GM21786 (cell line): Measurements from ENCODE around the gene FOXK1.
A peak's percentile ranks its signal among the peaks of the same experiment; 100 is the strongest.

ENCODE experiments used
- ATAC-seq: cut with Tn5 transposase; IDR thresholded peaks from one replicate; pipeline ENCODE4 v1.9.1; 2021; ENCODE audit not compliant: unreplicated experiment

FOXK1 gene

DNA sequence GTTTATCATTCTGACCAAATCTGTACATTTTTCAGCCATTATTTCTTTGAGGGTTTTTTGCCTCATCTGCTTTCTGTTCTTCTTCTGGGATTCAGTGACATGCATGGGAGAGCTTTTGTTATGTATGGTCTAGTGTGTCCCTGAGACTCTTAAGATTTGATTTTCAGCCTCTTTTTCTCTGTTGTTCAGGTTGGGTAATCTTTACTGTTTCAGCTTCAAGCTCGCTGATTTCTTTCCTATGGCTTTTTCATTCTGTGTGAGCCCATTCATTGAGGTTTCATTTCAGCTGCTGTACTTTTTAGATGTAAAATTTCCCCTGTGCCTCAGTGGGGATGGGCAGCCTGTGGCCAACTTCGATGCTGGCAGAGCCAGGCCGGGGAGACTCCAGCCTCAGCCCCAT lies 38.1 kb downstream of the FOXK1 start:
- no peak for ATAC-seq

DNA sequence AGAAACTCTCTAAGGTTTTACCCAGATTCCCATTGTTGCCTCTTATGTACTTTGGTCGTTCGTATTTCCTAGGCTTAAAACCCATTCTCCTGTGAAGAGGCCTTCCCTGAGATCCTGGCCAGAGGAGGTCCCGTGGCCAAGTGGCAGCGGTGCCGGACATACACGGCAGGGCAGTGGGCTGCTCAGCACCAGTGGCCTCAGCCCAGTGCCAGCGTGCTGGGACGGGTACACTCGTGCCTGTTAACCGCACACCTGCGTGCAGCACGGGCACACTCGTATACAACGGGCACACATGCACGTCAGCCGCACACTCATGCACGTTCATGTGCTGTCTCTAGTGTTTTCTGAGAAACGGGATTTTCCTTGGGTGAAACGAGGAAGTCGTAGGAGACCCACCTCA lies 40.2 kb downstream of the FOXK1 start:
- no peak for ATAC-seq

DNA sequence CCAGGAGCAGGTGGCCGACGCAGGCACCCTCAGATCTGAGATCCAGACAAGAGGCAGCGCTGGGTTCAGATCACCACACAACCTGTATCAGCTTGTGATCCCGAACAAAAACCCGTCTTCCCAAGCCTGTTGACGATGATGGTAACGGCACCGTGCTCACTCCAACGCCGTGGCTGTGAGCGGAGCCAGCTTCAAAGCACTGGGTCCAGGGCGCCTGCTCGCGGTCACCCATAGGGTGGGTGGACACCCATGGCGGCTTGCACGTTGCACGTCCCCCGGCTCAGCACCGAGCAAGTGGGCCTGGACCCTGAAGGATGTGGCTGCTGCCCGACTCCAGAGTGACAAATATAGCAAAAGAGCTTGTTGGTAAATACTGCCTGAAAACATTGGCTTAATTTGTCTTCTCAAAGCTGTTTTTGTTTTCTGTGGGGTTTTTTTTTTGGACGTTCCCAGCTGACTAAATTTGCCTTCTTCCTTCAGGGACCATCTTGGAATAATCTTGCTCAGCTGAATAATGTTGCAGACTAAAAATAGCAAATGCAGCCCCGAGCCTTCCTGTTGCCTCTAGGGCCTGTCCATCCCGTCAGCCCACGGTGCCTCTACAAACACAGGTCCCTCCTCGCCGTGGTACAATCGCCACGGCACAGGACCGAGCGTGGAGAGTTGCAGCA lies 41.0 kb downstream of the FOXK1 start:
- no peak for ATAC-seq

DNA sequence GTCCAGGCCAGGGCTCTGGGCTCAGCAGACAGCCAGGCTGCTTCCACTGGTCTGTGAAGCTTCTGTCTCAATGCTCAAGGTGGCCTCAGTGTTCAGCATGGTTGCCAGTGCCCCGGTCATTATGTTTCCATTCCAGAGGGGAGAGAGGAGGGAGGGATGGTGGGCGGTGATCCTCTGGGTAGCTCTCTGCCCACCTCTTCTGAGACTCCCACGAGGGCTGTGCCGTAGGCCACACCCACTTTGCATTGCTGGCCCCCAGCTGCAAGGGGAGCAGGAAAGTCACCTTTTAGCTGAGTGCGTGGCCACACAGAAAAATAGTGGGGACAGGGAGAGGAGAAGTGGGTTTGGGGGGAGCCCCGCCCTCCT lies 42.5 kb downstream of the FOXK1 start:
- ATAC-seq, result no peak

DNA sequence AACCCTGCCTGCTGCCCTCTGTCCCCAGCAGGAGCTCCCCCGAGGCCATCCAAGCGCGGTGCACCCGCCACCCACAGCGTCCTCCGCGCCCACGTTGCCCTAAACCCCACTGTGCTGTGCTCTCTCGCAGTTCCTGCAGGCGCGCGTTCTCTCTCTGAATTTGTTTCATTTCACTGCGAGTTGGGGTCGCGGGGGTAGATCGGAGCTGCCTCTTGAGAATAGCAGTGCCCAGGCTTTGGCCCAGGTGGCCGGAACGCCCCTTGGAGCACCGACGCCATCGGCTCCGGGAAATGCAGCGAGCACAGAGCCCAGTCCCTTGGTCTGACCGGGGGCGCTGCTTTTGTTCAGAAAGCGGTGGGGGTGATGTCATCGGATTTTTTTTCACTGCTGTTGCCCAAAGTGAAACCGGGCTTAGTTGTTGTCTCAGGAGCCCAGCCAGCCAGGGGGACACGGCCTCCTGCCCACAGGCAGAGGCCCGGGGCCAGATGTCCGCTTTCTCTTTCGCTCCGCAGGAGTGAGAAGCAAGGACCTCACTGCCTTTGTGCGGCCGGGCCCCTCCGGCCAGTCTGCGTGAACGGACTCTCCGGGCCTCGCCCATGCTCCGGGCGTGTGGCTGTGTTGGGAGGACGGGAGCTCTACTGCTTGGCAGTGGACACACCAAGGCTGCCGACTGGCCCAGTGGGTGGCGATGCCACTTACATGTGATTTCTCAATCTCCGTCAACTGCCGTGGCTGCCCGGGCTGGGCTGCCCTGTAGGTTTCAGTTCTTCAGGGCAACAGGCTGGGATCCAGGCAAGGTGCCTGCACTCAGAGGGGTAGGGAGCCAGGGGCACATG lies 43.1 kb downstream of the FOXK1 start:
- peak; percentile 75 for ATAC-seq

DNA sequence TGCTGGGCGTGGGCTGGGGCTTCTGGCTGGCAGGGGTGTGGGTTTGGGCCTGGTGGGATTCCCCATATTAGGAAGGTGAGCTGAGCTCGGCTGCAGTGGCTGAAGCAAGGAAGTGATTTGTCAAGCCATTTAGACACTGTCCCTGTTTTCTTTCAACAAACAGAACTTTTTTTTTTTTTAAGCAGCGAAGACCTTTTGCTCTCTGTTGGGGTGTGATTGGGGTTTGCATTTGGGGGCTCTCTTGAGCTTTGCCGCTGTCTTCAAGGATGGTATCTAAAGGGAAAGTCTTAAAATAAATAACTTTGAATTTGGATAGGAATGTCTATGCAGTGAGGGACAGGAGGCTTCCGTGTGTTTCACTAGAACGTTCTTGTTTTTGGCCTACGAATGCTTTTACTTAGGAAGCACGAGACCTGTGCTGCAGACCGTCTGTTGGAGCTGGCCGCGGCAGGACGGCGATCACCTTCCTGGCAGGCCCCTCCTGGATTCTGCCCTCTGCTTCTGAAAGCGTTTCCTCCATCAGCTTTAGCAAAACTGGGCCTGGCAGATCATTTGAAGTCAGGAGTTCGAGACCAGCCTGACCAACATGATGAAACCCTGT lies 43.9 kb downstream of the FOXK1 start:
- no peak for ATAC-seq

DNA sequence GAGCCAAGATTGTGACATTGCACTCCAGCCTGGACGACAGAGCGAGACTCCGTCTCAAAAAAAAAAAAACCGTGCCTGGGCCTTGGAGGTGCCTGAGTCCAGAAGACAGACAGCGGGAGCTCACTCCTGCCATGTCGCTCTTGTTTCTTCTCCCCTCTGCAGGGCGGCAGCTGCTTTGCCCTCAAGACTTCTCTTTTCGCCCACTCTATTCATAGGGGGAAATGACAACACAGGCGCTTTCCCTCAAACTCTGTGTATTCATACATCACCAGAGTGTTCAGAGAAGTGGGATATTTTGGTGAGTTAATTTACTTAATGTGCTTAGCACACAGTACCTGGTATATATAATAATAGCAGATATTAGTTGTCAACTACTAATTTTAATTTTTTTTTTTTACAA lies 44.5 kb downstream of the FOXK1 start:
- ATAC-seq, result no peak

DNA sequence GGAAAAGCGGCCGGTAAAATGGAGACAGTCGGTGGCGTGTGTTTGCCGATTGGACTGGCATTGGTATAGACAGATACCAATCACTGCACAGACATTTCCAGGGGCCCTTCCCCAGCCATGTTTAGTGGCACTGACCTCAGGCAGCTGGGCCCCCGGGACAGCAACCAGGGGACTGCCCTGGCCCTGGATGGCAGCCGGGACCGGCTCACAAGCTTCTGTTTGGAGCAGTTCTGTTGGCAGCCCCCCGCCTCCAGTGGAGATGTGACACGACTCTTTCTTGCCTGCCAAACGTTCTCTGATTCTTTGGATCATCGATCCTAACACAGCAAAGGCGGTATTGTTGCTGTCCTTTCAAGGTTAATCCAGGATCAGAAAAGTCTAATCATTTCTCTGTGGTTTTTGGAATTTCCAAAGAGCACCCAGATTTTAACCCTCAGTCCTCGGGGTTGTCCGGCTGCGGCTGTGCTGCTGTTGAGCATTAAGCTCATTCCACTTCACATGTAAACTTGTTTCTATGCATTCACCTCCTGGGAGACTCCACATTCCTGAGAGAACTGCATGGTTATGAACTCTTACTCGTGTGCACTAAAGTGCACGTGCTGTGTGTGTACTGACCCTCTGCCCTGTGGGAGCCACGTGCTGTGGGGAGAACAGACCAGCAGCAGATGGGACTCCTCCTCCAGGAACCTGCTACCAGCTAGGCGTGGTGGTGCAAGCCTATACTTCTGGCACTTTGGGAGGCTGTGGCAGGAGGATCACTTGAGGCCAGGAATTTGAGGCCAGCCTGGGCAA lies 46.0 kb downstream of the FOXK1 start:
- no peak for ATAC-seq

DNA sequence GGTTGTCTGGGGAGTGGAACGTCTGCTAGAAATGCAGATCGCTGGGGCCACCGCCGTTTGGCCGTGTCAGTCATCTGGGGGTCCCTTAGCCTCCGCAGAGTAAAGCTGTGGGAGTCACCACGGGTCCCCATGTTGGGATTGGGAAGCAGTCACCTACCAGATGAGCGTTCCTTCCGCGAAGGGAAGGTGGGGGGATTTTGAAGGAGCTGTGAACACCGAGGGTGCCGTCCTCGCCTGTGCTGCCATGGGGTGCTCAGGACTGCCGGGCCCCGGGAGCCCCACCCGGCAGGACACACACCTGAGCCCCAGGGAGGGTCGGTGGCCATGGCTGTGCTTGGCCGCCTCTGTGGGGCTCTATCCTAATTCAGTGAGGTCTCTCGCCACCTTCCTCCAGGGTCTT lies 47.2 kb downstream of the FOXK1 start:
- no peak for ATAC-seq

DNA sequence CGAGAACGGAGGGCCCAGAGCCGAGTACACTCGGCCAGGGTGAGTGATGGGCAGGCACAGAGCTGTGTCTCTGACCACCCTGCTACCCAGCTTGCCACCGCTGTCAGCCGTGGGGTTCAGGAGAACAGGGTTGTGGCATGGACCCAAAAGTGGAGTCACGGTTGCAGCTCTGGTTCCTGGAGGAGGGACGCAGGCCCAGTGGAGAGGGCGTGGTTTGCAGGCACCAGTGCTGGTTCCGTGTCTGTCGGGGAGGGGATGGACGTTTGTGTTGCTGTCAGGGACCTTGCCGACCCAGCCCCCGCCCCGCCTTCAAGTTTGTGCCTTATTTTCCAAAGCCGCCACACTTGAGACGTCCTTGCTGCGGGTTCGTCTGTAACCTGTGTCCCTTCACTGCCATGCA lies 48.2 kb downstream of the FOXK1 start:
- no peak for ATAC-seq

DNA sequence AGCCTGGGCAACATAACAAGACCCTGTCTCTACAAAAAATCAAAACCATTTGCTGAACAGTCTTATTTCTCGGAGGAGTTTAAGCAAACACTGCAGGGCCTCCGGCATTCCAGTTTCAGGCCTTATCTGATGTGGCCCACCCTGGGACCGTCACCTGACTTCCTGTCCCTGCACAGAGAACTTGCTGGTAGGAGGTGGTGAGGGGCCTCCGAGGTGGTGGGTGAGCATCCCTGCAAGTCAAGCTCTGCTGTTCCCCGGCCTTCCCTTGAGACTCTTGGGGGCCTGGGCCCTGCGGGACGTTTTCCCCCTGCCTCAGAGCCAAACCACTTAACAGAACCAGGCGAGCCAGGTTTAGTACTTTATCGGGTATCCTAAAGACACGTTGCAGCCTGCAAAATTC lies 48.9 kb downstream of the FOXK1 start:
- no peak for ATAC-seq

DNA sequence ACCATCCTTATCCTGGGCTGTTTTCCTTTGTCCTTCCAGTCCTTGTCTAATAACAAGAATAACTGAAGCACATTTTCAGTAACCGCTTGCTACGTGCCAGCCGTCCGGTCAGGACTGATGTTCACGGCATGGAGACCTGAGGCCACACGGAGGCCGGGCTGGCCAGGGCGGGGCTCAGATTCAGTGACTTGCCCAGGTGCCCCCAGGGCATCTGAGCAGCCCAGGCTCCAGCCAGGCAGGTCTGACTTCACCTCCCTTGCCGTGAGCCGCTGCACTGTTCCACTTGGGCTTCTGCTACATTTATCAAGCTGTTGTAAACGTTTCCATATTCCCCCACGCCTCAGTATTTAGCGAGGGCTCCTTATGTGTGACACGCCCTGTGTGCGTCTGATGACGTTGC lies 49.7 kb downstream of the FOXK1 start:
- no peak for ATAC-seq

DNA sequence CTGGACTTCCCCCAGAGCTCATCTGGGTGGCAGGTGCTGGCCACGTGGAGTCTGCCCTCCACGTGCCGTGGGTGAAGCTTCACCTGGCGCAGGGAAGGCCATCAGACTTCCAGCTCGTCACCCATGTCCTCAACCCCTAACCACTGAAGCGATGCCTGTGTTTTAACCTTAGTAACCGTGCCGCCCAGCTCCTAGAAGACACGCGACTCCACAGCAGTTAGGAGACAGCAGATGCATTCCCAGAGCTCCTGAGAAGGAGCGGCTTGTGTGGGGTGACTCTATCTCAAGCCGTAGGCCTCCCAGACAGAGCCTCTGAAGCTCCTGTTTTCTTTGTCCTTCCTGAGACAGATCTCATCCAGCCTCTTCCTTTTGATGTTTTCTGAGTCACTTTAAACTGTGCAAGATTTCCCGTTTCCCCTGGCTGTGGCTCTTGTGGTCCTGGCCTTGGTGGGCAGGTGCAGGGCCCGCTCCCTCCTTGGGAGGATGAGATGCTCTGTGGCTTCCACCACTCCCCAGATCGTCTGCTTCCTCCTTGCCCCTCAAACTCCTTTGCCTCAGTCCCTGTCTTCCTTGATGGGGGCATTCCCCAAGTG lies 51.9 kb downstream of the FOXK1 start:
- ATAC-seq, result no peak

DNA sequence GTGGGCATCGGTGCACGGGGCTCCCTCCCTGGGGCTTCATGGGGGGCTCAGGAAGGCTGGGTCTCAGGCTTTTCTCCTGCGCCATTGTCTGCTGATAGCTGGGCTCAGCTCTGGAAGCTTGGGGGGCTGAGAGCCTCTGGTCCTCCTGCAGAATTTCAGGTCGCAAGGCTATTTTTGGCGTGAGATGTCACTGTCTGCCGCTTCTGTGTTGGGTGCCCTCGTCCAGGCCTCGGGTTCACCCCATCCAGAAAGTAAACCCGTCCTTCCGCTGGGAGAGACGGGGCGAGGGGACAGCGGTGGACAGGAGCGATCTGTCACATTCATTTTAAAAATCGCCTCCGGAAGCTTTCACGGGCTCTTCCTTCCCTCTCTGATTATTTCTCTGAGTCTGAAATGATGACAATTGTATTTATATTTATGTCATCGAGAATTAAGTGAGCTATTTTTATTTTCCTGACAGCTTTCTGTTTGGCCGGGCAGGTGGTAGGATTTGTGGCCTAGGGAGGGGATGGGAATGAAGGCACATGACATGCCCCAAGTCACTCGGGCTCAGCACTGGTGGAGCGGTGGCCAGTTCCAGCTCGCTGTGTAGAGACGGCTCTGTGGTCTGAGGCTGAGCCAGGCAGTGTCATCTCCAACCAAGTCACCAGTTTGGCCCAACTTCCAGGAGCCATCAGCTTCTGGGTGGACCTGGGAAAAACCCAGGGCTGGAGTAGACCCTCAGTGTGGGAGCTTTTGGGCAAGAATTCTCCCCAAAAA lies 52.7 kb downstream of the FOXK1 start:
- ATAC-seq, result no peak

DNA sequence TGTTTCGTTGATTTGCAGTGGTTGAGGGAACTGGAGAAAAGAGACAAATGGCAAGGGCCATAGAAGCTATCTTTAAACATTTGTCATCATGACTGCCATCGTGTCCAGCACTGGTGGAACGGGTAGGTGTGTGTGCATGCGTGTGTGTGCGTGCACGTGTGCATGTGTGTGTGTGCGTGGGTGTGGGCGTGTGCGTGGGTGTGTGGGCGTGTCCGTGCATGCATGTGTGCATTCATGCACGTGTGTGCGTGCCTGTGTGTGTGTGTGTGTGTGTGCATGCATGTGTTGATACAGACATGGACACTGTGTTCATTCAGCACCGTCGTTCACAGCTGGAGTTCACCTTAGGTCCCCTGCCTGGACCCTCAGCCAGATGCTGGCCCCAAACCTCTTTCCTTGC lies 55.2 kb downstream of the FOXK1 start:
- no peak for ATAC-seq

DNA sequence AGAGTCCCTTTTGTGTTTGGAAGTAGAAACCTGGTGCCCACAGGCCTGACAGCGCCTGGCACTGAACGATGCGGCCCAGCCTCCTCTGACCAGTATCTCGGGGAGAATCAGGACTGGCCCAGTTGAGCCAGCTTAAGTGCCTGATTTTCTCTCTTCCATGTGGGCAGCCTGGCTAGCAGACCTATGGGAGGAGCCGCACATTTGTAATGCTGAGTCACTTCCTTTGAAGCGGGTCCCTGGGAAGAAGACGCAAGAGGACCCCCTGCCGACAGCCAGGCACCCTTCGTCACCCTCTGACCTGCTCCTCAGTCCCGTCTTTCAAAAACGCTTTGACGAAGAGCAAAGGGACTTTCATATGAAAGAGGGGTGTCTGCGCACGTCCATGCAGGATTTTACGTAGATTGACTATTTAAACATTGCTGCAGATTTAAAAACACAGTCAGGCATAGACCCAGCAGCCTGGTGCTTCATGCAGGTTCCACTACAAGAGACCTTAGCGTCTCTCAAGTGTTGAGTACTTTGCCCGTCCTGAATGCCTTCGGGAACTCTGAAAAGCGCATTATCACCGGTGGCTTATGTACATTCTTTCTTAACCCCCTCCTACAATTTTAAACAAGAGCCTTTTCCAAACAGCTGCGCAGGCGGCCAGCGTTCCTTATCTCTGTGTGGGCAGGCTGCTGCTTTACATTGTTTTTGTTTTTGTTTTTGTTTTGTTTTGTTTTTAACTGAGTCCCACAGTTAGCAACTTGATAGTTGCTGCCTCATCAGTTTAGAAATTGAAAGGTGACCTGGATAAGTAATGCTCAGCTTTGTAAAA lies 56.8 kb downstream of the FOXK1 start:
- ATAC-seq, result no peak

DNA sequence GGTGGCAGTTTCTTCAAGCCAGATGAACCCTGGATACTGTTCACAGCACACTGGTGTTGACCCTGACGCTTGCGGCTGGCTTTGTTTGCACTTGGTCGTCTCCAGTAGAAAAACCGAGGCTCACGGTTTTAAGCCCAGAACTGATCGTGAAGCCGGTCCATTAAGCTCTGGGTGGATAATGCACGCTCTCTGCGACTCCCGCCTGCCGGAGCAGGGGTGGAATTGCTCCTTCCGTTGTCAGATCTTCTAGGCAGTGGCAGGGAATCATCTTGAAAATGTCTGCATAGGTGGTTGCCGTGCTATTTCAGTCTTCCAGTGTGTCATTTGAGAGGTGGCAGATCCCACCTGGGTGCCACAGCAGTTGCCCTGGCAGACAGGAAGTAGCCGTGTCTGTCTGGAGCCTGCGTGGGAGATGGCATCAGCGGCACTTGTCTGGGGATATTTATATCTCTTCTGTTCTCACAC lies 57.5 kb downstream of the FOXK1 start:
- ATAC-seq, result no peak

DNA sequence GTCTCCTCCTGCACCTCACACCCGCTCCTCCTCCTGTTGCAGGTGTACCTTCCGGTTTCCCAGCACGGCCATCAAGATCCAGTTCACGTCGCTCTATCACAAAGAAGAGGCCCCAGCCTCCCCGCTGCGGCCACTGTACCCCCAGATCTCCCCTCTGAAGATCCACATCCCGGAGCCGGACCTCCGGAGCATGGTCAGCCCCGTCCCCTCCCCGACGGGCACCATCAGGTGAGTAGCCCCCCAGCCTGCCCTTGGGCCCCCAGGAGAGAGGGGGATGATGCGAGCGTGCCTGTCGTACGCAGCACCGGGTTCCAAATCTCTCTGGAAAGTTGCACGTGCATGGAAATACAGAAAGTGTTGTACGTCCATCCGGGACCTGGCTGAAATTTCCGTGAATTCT lies 58.7 kb downstream of the FOXK1 start:
- no peak for ATAC-seq

DNA sequence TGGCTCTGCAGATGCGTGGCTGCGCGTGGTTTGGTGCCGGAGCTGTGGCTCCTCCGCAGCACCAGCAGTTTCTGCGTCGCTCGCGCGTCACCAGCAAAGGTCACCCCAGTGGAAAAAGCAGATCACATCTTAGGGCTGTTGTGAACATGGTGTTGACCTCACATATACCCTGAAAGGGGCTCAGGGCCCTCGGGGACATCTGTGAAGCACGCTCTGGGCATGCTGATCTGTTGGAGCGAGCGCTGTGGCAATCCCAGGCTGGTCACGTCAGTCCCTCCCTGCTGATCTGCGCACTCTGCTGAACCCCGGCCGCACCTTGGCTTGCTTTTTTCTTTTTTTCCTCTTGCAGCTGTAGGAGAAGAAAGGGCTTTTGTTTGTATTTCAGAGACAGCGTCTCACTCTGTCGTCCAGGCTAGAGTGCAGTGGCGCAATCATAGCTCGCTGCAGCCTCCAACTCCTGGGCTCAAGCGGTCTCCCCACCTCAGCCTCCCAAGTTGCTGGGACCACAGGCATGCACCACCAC lies 60.0 kb downstream of the FOXK1 start:
- no peak for ATAC-seq
